ENCODE results near the gene TBX10. TPM values are rescaled to one million over a fixed set of nuclear protein-coding genes. Genes with fewer than 3 reads are reported as not detected.

Gene TBX10
- total RNA-seq, 1 experiment from 2014 or later = not detected

GRCh38 chr11:67632982-67633755, 6.4 kb downstream of the TBX10 start:
- Histone ChIP-seq H2AK5ac (ENCODE audit: insufficient read length, low read length) (no peak overlapping the region), H3K79me2 (ENCODE audit: insufficient read depth, low read length) (no peaks in the 10 kb centered on the region), H2AFZ (ENCODE audit: low read length) (no peak overlapping the region), H4K91ac (ENCODE audit: insufficient read length, low read depth, low read length) (no peak overlapping the region), H2BK20ac (ENCODE audit: low read depth, low read length, poor library complexity, severe bottlenecking) (no peak overlapping the region), H3K56ac (ENCODE audit: insufficient read length, low read depth, low read length) (no peak overlapping the region), H3K27me3 (ENCODE audit: insufficient read depth, low read length) (no peaks in the 10 kb centered on the region), H3K27ac (ENCODE audit: insufficient read length, low read depth, low read length) (no peak overlapping the region), H3K4me2 (ENCODE audit: insufficient read depth, insufficient read length, low read length) (no peak overlapping the region), H3K4ac (ENCODE audit: low read depth, low read length) (no peak overlapping the region), H2BK5ac (ENCODE audit: insufficient read length, low read length) (no peak overlapping the region), H3K23me2 (ENCODE audit: insufficient read length, low read depth, low read length, poor library complexity, severe bottlenecking) (no peaks in the 10 kb centered on the region), H3K18ac (ENCODE audit: insufficient read length, low read depth, low read length) (no peak overlapping the region), H3K79me1 (ENCODE audit: insufficient read depth, low read depth, low read length, poor library complexity, severe bottlenecking) (no peaks in the 10 kb centered on the region), H4K20me1 (ENCODE audit: control insufficient read depth, insufficient read depth, insufficient read length) (no peaks in the 10 kb centered on the region), H3T11ph (ENCODE audit: low read length) (no peak overlapping the region), H3K23ac (ENCODE audit: insufficient read length, low read depth, low read length) (no peak overlapping the region), H3K9me3 (ENCODE audit: control insufficient read depth, low read depth, low read length) (no peaks in the 10 kb centered on the region), H4K5ac (ENCODE audit: insufficient read length, low read depth, low read length) (no peak overlapping the region), H3K14ac (ENCODE audit: insufficient read depth, low read length) (no peak overlapping the region), H2BK120ac (ENCODE audit: low read depth, low read length, poor library complexity, severe bottlenecking) (no peak overlapping the region), H3K9ac (ENCODE audit: extremely low read depth, insufficient read length, low read length) (no peak overlapping the region), H4K8ac (replicated peaks; ENCODE audit: insufficient read length, low read depth, low read length) (no peak overlapping the region), H2BK12ac (ENCODE audit: insufficient read length, low read depth, low read length) (no peak overlapping the region), H2BK15ac (ENCODE audit: low read depth, low read length) (no peak overlapping the region), H3K4me1 (ENCODE audit: insufficient read depth, low read length) (no peaks in the 10 kb centered on the region; the same call in 1 of the 2 replicates)
- no peak for TF ChIP-seq CTCF (conservative IDR thresholded peaks at IDR 0.05)
- H3K36me3 Mint-ChIP-seq (ENCODE audit: insufficient read depth in 1 of 3, low read depth in 3 of 3) = no peaks in the 10 kb centered on the region; a peak in 1 of 7 replicates
- H3K4me3 Mint-ChIP-seq = no peak overlapping the region
- H3K9me3 Mint-ChIP-seq = peaks cover 0 to 3% of the 10 kb centered on the region in 2 experiments; a peak in 2 of 5 replicates
- H3K4me1 Mint-ChIP-seq = peaks cover 16 to 25% of the 10 kb centered on the region in 2 experiments
- peak; percentile 27 for DNase-seq
- no CpG with 5 or more reads among the region's 30 CpGs for WGBS (ENCODE audit: extremely low coverage, insufficient read length, low lambda C conversion rate)
- peaks cover 21% of the 10 kb centered on the region for H3K27me3 Mint-ChIP-seq (ENCODE audit: low read depth)
- peak overlapping the region in 1 of 3 experiments; percentile 67; a peak in 1 of 7 replicates for H3K27ac Mint-ChIP-seq

Data from H9 (cell line).